Peyer's patch (tissue), 4 donors: Measurements from ENCODE around the gene UBE2QL1. TPM values are rescaled to one million over a fixed set of nuclear protein-coding genes. Genes with fewer than 3 reads are reported as not detected.

Experiments used
- DNase-seq, 3 donors: peaks; one replicate each; pipeline ENCODE4 v3.0.0-alpha.2; 2017 to 2019
- H3K27ac ChIP-seq, 4 donors: fragments of 200-600 bp; sonication (generic); one replicate each; pipeline ENCODE4 v1.5.1; 2016 to 2019
- H3K27me3 ChIP-seq, 2 donors: fragments of 200-600 bp; sonication (generic); one replicate each; pipeline ENCODE4 v1.5.1; 2019
- H3K36me3 ChIP-seq, 3 donors: fragments of 200-600 bp; sonication (generic); one replicate each; pipeline ENCODE4 v1.5.1; 2016 to 2019
- H3K4me1 ChIP-seq, 4 donors: fragments of 200-600 bp; sonication (generic); one replicate each; pipeline ENCODE4 v1.5.1; 2016 to 2019
- H3K4me3 ChIP-seq, 4 donors: fragments of 200-600 bp; sonication (generic); 1 replicate in 3 of 4; 2 replicates in 1 of 4; pipeline ENCODE4 v1.5.1; 2016 to 2019; ENCODE audit warnings: mild to moderate bottlenecking in 1 of 4
- H3K9me3 ChIP-seq, 4 donors: fragments of 200-600 bp; sonication (generic); one replicate each; pipeline ENCODE4 v1.5.1; 2016 to 2019; ENCODE audit warnings: mild to moderate bottlenecking in 1 of 4
- CTCF ChIP-seq, 6 experiments: fragments of 450-650 bp in 4 of 6; fragments of 200-600 bp in 2 of 6; sonication (generic) in 1 of 6; IDR thresholded peaks; one replicate each; pipeline ENCODE4 v1.5.1; 2017 to 2019; ENCODE audit warnings: antibody characterized with exemption in 6 of 6, mild to moderate bottlenecking in 3 of 6, moderate library complexity in 1 of 6
- POLR2A ChIP-seq, 2 donors: fragments of 450-650 bp; IDR thresholded peaks; one replicate each; pipeline ENCODE4 v1.5.1; 2017; ENCODE audit warnings: antibody characterized with exemption in 2 of 2, mild to moderate bottlenecking in 2 of 2, moderate library complexity in 2 of 2
- total RNA-seq, 4 donors: library from RNA; depleted of rRNA; stranded (reverse); fragments of >200 nt; gene quantifications; one replicate each; pipeline ENCODE4 v1.1.0, GENCODE V29; 2016

The UBE2QL1 gene
- total RNA-seq, 4 donors from 2014 or later, result 1.0 to 3.3 TPM; not detected in 2

- DNase-seq, result no peak
- Histone ChIP-seq H3K9me3 (no peaks in the 10 kb centered on the region), H3K27ac (no peak overlapping the region), H3K27me3 (no peaks in the 10 kb centered on the region), H3K36me3 (no peaks in the 10 kb centered on the region), H3K4me3 (no peak overlapping the region), H3K4me1 (no peaks in the 10 kb centered on the region)
- no peak for TF ChIP-seq CTCF (IDR thresholded peaks at IDR 0.05)
- TF ChIP-seq POLR2A (IDR thresholded peaks at IDR 0.05), result no peak
These were observed 74.3 kb downstream of the UBE2QL1 start for GRCh38 chr5:6522923-6523322.

- H3K9me3 ChIP-seq, result peaks cover 0 to 8% (median 0%) of the 10 kb centered on the region in 4 donors
- H3K4me3 ChIP-seq, result no peak overlapping the region
- H3K27me3 ChIP-seq, result no peaks in the 10 kb centered on the region
- TF ChIP-seq CTCF (IDR thresholded peaks at IDR 0.05) (no peak), POLR2A (IDR thresholded peaks at IDR 0.05) (no peak)
- H3K27ac ChIP-seq, result no peak overlapping the region
- H3K4me1 ChIP-seq, result no peaks in the 10 kb centered on the region
- no peaks in the 10 kb centered on the region for H3K36me3 ChIP-seq
- no peak for DNase-seq
These were observed 76.8 kb downstream of the UBE2QL1 start for GRCh38 chr5:6525422-6525821.

- no peak for DNase-seq
These were observed 77.3 kb downstream of the UBE2QL1 start for GRCh38 chr5:6525910-6526309.

GRCh38 chr5:6527749-6528455 lies 79.2 kb downstream of the UBE2QL1 start:
- Histone ChIP-seq H3K36me3 (no peaks in the 10 kb centered on the region), H3K27me3 (no peaks in the 10 kb centered on the region), H3K4me3 (no peak overlapping the region), H3K9me3 (peaks cover 0 to 8% (median 0%) of the 10 kb centered on the region in 4 donors), H3K4me1 (no peaks in the 10 kb centered on the region), H3K27ac (no peak overlapping the region)
- no peak for DNase-seq
- no peak for TF ChIP-seq POLR2A (IDR thresholded peaks at IDR 0.05)
- TF ChIP-seq CTCF (IDR thresholded peaks at IDR 0.05), result no peak

More at GRCh38 chr5:6525910-6526309, 77.3 kb downstream of the UBE2QL1 start:
- Histone ChIP-seq H3K27ac (no peak overlapping the region), H3K4me3 (no peak overlapping the region), H3K4me1 (no peaks in the 10 kb centered on the region), H3K27me3 (no peaks in the 10 kb centered on the region), H3K9me3 (peaks cover 0 to 8% (median 0%) of the 10 kb centered on the region in 4 donors), H3K36me3 (no peaks in the 10 kb centered on the region)
- TF ChIP-seq POLR2A (IDR thresholded peaks at IDR 0.05), result no peak
- TF ChIP-seq CTCF (IDR thresholded peaks at IDR 0.05), result peak in 1 of 6 experiments; percentile 16

- Histone ChIP-seq H3K4me1 (no peaks in the 10 kb centered on the region), H3K36me3 (no peaks in the 10 kb centered on the region), H3K4me3 (no peak overlapping the region), H3K27me3 (no peaks in the 10 kb centered on the region), H3K27ac (no peak overlapping the region), H3K9me3 (no peaks in the 10 kb centered on the region)
- DNase-seq, result no peak
- TF ChIP-seq POLR2A (IDR thresholded peaks at IDR 0.05), result no peak
- no peak for TF ChIP-seq CTCF (IDR thresholded peaks at IDR 0.05)
These were observed 86.9 kb downstream of the UBE2QL1 start for GRCh38 chr5:6535594-6535993.
